HG03103 (cell line): Measurements from ENCODE around the gene CES2.
"Not testable (repeated sequence)": the region's sequence is repeated elsewhere in the genome, so short reads cannot be mapped to it uniquely, and the experiment has no call there.

ENCODE experiments used
- ATAC-seq: cut with Tn5 transposase; IDR thresholded peaks from one replicate; pipeline ENCODE4 v1.9.1; 2021; ENCODE audit warnings: low read depth; ENCODE audit not compliant: unreplicated experiment

The CES2 gene

GRCh38 chr16:66950971-66951790 is 15.9 kb downstream of the CES2 start:
- no peak for ATAC-seq

GRCh38 chr16:66952430-66953110 is 17.3 kb downstream of the CES2 start:
- ATAC-seq, result no peak

GRCh38 chr16:66953462-66954096 is 18.3 kb downstream of the CES2 start:
- ATAC-seq, result no peak

GRCh38 chr16:66954097-66954659 is 18.9 kb downstream of the CES2 start:
- ATAC-seq, result no peak

- ATAC-seq, result not testable (repeated sequence)
Observed at GRCh38 chr16:66955363-66956153, 20.2 kb downstream of the CES2 start.

GRCh38 chr16:66956154-66956457 is 20.8 kb downstream of the CES2 start:
- ATAC-seq, result not testable (repeated sequence)

- ATAC-seq, result no peak
Observed at GRCh38 chr16:66958857-66959703, 23.8 kb downstream of the CES2 start.

GRCh38 chr16:66959704-66960161 is 24.4 kb downstream of the CES2 start:
- no peak for ATAC-seq

GRCh38 chr16:66960270-66960669 is 25.0 kb downstream of the CES2 start:
- no peak for ATAC-seq

- ATAC-seq, result no peak
Observed at GRCh38 chr16:66961065-66961744, 25.9 kb downstream of the CES2 start, which contains the start of gene CES3. TSS of gene CES3 (plus strand) at chr16:66961266. CDS start at chr16:66961308, 42 bp downstream.

GRCh38 chr16:66961914-66962313 is 26.6 kb downstream of the CES2 start:
- no peak for ATAC-seq

GRCh38 chr16:66964049-66964448 is 28.7 kb downstream of the CES2 start:
- no peak for ATAC-seq

- ATAC-seq, result no peak
Observed at GRCh38 chr16:66968847-66969246, 33.5 kb downstream of the CES2 start.

- no peak for ATAC-seq
Observed at GRCh38 chr16:66970775-66971720, 35.7 kb downstream of the CES2 start.

GRCh38 chr16:66972983-66973382 is 37.7 kb downstream of the CES2 start:
- ATAC-seq, result no peak

- ATAC-seq, result no peak
Observed at GRCh38 chr16:66973716-66974115, 38.4 kb downstream of the CES2 start.

- ATAC-seq, result not testable (repeated sequence)
Observed at GRCh38 chr16:66974156-66974931, 39.0 kb downstream of the CES2 start.
